K562 (cell line): Measurements from ENCODE around the gene ELF2. TPM values are rescaled to one million over a fixed set of nuclear protein-coding genes. Genes with fewer than 3 reads are reported as not detected.

Experiments used
- ATAC-seq: fragments of 200-7000 bp; cut with Tn5 transposase; 3 replicates; pipeline ENCODE4 v1.9.1; 2020; ENCODE audit warnings: moderate library complexity
- BruUV-seq: library from RNA; stranded (reverse); fragments of 400-500 nt; replicated peaks from 2 replicates; lab custom pipeline; 2021; lab: Mats Ljungman, UMichigan
- CTCF ChIA-PET: fragments of 300-600 bp; formaldehyde crosslinking; extraction: SDS; loops from one replicate; lab custom pipeline; 2021; ENCODE audit warnings: low intra/inter-chr PET ratio; lab: Yijun Ruan, JAX
- POLR2A ChIA-PET: fragments of 300-600, 350-650 bp; sonication (Branson Sonifier 250); formaldehyde crosslinking; extraction: SDS; loops from one replicate; lab custom pipeline; 2021; ENCODE audit warnings: antibody characterized with exemption, inconsistent platforms; lab: Yijun Ruan, JAX
- DNase-seq, 4 experiments: peaks; one replicate each; pipeline versions ENCODE4 v3.0.0 to v3.0.0-alpha.2; 2011 to 2018; ENCODE audit warnings: low spot score in 3 of 4, mixed read lengths in 3 of 4; ENCODE audit errors: extremely low read depth in 1 of 4
- FAIRE-seq: peaks from 2 replicates; lab custom pipeline; 2011; peaks lifted over from hg19 to GRCh38; lab: Jason Lieb, UNC
- H2AFZ ChIP-seq: 2 replicates; pipeline ENCODE4 v1.6.0; 2011; ENCODE audit warnings: low read depth, low read length, control low read depth, inconsistent platforms
- H3K27ac ChIP-seq: fragments of 200-600 bp; 3 replicates; pipeline ENCODE4 v1.8.0; 2011; ENCODE audit warnings: low read depth, mild to moderate bottlenecking, control low read depth, inconsistent platforms, low read length, moderate library complexity, mixed read lengths; ENCODE audit errors: extremely low read depth
- H3K27me3 ChIP-seq, 2 experiments: fragments of 300-600 bp in 1 of 2; 2 replicates in 1 of 2; 3 replicates in 1 of 2; pipeline versions ENCODE4 v1.6.0 to v1.8.0; 2011; ENCODE audit warnings: inconsistent platforms in 2 of 2, low read length in 2 of 2, mild to moderate bottlenecking in 1 of 2, mixed read lengths in 1 of 2, moderate library complexity in 1 of 2; ENCODE audit not compliant: control insufficient read depth in 2 of 2, insufficient read depth in 2 of 2
- H3K36me3 ChIP-seq: fragments of 300-600 bp; 3 replicates; pipeline ENCODE4 v1.8.0; 2011; ENCODE audit warnings: mild to moderate bottlenecking, low read length, inconsistent platforms; ENCODE audit not compliant: control insufficient read depth, insufficient read depth
- H3K4me1 ChIP-seq, 2 experiments: fragments of 200-600 bp in 1 of 2; replicated peaks in 1 of 2; 2 replicates in 1 of 2; 3 replicates in 1 of 2; pipeline versions ENCODE4 v1.5.1 to v1.8.0; 2011; ENCODE audit warnings: inconsistent platforms in 2 of 2, low read length in 2 of 2, mild to moderate bottlenecking in 1 of 2, mixed read lengths in 1 of 2, moderate library complexity in 1 of 2; ENCODE audit not compliant: control insufficient read depth in 2 of 2, insufficient read depth in 2 of 2
- H3K4me2 ChIP-seq: 2 replicates; pipeline ENCODE4 v1.6.1; 2011; ENCODE audit warnings: low read length, control low read depth, inconsistent platforms, mixed read lengths; ENCODE audit not compliant: insufficient read depth
- H3K4me3 ChIP-seq: fragments of 200-600 bp; sonication (generic), shearing (Covaris generic); 2 replicates; pipeline ENCODE4 v1.5.1; 2016; ENCODE audit warnings: control low read depth, inconsistent platforms
- H3K79me2 ChIP-seq: fragments of 200-600 bp; 3 replicates; pipeline ENCODE4 v1.8.0; 2011; ENCODE audit warnings: low read length, inconsistent platforms; ENCODE audit not compliant: control insufficient read depth, insufficient read depth
- H3K9ac ChIP-seq, 2 experiments: 2 replicates each; pipeline versions ENCODE4 v1.6.0 to v1.6.1; 2011; ENCODE audit warnings: low read depth in 2 of 2, low read length in 2 of 2, control low read depth in 1 of 2, inconsistent platforms in 1 of 2, mild to moderate bottlenecking in 1 of 2, mixed read lengths in 1 of 2; ENCODE audit not compliant: insufficient read depth in 1 of 2
- H3K9me1 ChIP-seq: one replicate; pipeline ENCODE4 v1.6.0; 2011; ENCODE audit warnings: inconsistent platforms, mild to moderate bottlenecking, low read length, moderate library complexity; ENCODE audit not compliant: control insufficient read depth, insufficient read depth
- H3K9me3 ChIP-seq: replicated peaks from 2 replicates; pipeline ENCODE4 v1.5.1; 2011; ENCODE audit warnings: low read depth, low read length, inconsistent platforms; ENCODE audit not compliant: control insufficient read depth, insufficient read depth
- H4K20me1 ChIP-seq: replicated peaks from 2 replicates; pipeline ENCODE4 v1.6.1; 2011; ENCODE audit warnings: low read length, inconsistent platforms, mixed read lengths; ENCODE audit not compliant: control insufficient read depth, insufficient read depth
- CTCF ChIP-seq, 3 experiments: IDR thresholded peaks in 2 of 3; conservative IDR thresholded peaks in 1 of 3; 2 replicates each; pipeline ENCODE4 v1.5.1; 2011 to 2012; ENCODE audit warnings: low read length in 3 of 3, mild to moderate bottlenecking in 3 of 3, control low read depth in 2 of 3, improper control_type of control experiment in 1 of 3, inconsistent platforms in 1 of 3, low read depth in 1 of 3, mixed read lengths in 1 of 3, moderate library complexity in 1 of 3; ENCODE audit not compliant: insufficient read depth in 2 of 3
- EZH2 ChIP-seq: IDR thresholded peaks from 2 replicates; pipeline ENCODE4 v1.6.1; 2012; ENCODE audit warnings: low read depth, mild to moderate bottlenecking, inconsistent platforms, low read length, borderline replicate concordance
- MXI1 ChIP-seq: IDR thresholded peaks from 2 replicates; pipeline ENCODE4 v1.6.1; 2011; ENCODE audit warnings: low read depth, mild to moderate bottlenecking, improper control_type of control experiment, low read length
- PML ChIP-seq: IDR thresholded peaks from 2 replicates; pipeline ENCODE4 v1.6.1; 2012; ENCODE audit warnings: low read length, inconsistent platforms
- SMARCA4 ChIP-seq: fragments of 450-650 bp; IDR thresholded peaks from 2 replicates; pipeline ENCODE4 v1.6.1; 2016
- TFAM ChIP-seq: fragments of 250-450 bp; sonication (Bioruptor Pico); conservative IDR thresholded peaks from 2 replicates; pipeline ENCODE4 v1.5.0; 2021; ENCODE audit warnings: mild to moderate bottlenecking, moderate library complexity
- ZBTB33 ChIP-seq: sonication (generic); formaldehyde crosslinking; IDR thresholded peaks from 2 replicates; pipeline ENCODE4 v1.8.1; 2023; ENCODE audit warnings: mild to moderate bottlenecking, missing genetic modification reagents
- ZBTB40 ChIP-seq, 2 experiments: fragments of 450-650 bp in 1 of 2; sonication (generic) in 1 of 2; formaldehyde crosslinking in 1 of 2; IDR thresholded peaks; 2 replicates each; pipeline versions ENCODE4 v1.7.1 to v1.9.0; 2016 to 2022; ENCODE audit warnings: inconsistent platforms in 1 of 2, mild to moderate bottlenecking in 1 of 2, missing genetic modification reagents in 1 of 2
- WGBS: fragments of 100-300 bp; shearing (Covaris generic); methylation state at CpG from one replicate; pipeline ENCODE4 v1.1.6; 2016; ENCODE audit warnings: low coverage, mixed read lengths; ENCODE audit not compliant: insufficient coverage; ENCODE audit errors: missing lambda C conversion rate; 5-methylcytosine and 5-hydroxymethylcytosine counted together
- in situ Hi-C: fragments of 300-500 bp; cut with MboI; formaldehyde crosslinking; loops from 4 replicates; pipeline ENCODE4 v1.15.0; 2018; ENCODE audit warnings: inconsistent platforms, mixed read lengths
- intact Hi-C: fragments of 100-400 bp; cut with micrococcal nuclease; formaldehyde crosslinking; loops from 2 replicates; pipeline ENCODE4 v1.14.2; 2022
- polyA plus RNA-seq, 8 experiments: library from polyadenylated mRNA; depleted of rRNA in 4 of 8; stranded (reverse) in 5 of 8; unstranded in 3 of 8; fragments of >200 nt; fragmentation: Nextera tagmentation in 2 of 8; fragmentation: Illumina TruSeq in 1 of 8; extraction: Ambion mirVana in 2 of 8; extraction: Trizol in 1 of 8; gene quantifications; 2 replicates each; pipeline versions ENCODE4 v1.2.1 to v1.2.3, GENCODE V29; 2011 to 2014; ENCODE audit warnings: inconsistent platforms in 1 of 8, missing spikeins in 1 of 8
- total RNA-seq, 7 experiments: library from RNA; depleted of rRNA in 6 of 7; stranded (reverse); fragments of >200 nt in 6 of 7; fragmentation: Illumina TruSeq in 2 of 7; extraction: Trizol in 2 of 7; gene quantifications; 2 replicates each; pipeline versions ENCODE4 v1.2.1 to v1.2.3, GENCODE V29; 2011 to 2021; ENCODE audit warnings: low replicate concordance in 1 of 7

Gene ELF2
- total and polyA plus RNA-seq, 9 of the 15 experiments (the other 6 are each of a cell fraction or from before 2014, with no cell fraction given) = 9.4 to 58.7 (median 41.6) TPM

- no peak overlapping the region for H3K4me3 ChIP-seq
- ChIA-PET POLR2A (interaction anchor here (0.8 kb wide), 1 partner anchor 16 kb away, joined by 3 read pairs; no protein-coding TSS in a partner anchor), CTCF (no interaction called here)
- no peak for FAIRE-seq
- in situ Hi-C loops = no loop called here
- H3K36me3 ChIP-seq = no peaks in the 10 kb centered on the region
- H3K4me1 ChIP-seq = no peaks in the 10 kb centered on the region; a peak in 1 of 5 replicates
- no peak overlapping the region for H3K9ac ChIP-seq
- WGBS = 79% methylated on average over 4 of the region's 4 CpGs
- BruUV-seq = no TSS peak
- peaks cover 2% of the 10 kb centered on the region; the same call in 1 of the 2 replicates for H3K9me3 ChIP-seq
- intact Hi-C loops = no loop called here
- H3K4me2 ChIP-seq = no peak overlapping the region
- H3K79me2 ChIP-seq = no peaks in the 10 kb centered on the region
- H3K9me1 ChIP-seq = no peaks in the 10 kb centered on the region
- ATAC-seq = peak; percentile 80
- peak overlapping the region; percentile 84 for H2AFZ ChIP-seq
- no peak for DNase-seq
- no peak overlapping the region for H3K27ac ChIP-seq
- H4K20me1 ChIP-seq = no peaks in the 10 kb centered on the region
- no peaks in the 10 kb centered on the region for H3K27me3 ChIP-seq
- no peak for TF ChIP-seq MXI1
- peak; percentile 71 for TF ChIP-seq ZBTB33 (CRISPR knock-in tag)
- TF ChIP-seq ZBTB40 (IDR thresholded peaks at IDR 0.05) = peak; percentile 50; the same call in 1 of the 2 replicates
- no peak for TF ChIP-seq ZBTB40 (CRISPR knock-in tag; IDR thresholded peaks at IDR 0.05)
- TF ChIP-seq CTCF (IDR thresholded peaks at IDR 0.05 in 2 of 3, conservative IDR thresholded peaks at IDR 0.05 in 1 of 3; ENCODE audit: insufficient read depth in 2 of 3, low read depth in 1 of 3, low read length in 3 of 3) = peak in 1 of 3 experiments; percentile 12; a peak in 2 of 6 replicates
- no peak for TF ChIP-seq TFAM (CRISPR knock-in tag)
- no peak for TF ChIP-seq PML
- no peak for TF ChIP-seq EZH2
- TF ChIP-seq SMARCA4 = no peak
Measured at GRCh38 chr4:139200506-139200905, 23.5 kb upstream of the ELF2 start.
